Measurements from ENCODE around the gene HIPK2. TPM values are rescaled to one million over a fixed set of nuclear protein-coding genes. Genes with fewer than 3 reads are reported as not detected.

HIPK2 gene
- total and polyA plus RNA-seq, 5 experiments from 2014 or later = 2.1 to 32.9 (median 4.3) TPM

DNA sequence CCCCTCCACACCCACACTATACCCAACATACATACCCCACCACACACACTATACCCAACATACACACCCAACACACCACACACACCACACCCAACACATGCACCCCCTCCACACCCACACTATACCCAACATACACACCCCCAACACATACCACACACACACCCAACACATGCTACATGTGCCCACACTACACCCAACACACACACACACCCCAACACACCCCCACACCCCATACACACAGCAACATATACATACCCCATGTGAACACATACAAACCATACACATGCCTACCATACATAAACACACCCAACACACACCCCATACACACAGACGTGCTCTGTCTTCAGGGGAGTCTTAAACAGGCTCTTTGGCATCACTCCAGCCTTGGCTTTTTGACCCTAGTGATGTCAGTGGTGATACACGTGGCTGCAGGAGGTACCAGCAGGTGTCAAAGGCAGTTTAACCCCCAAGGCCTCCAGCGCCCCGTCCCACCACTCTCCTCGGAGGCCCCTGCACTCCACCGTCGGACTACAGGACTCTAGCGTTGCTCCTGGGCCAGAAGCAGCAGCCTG is 73.4 kb downstream of the HIPK2 start:
- Mint-ChIP-seq H3K36me3 (peaks cover 0 to 46% (median 0%) of the 10 kb centered on the region in 3 donors), H3K9me3 (no peaks in the 10 kb centered on the region), H3K4me1 (peaks cover 5 to 30% (median 20%) of the 10 kb centered on the region in 4 donors), H3K4me3 (no peak overlapping the region), H3K27me3 (no peaks in the 10 kb centered on the region), H3K27ac (peak overlapping the region in 2 of 10 donors; percentile 19 to 49)
- POLR2A ChIA-PET = no interaction called here
- DNase-seq (no peak), ATAC-seq (no peak)

DNA sequence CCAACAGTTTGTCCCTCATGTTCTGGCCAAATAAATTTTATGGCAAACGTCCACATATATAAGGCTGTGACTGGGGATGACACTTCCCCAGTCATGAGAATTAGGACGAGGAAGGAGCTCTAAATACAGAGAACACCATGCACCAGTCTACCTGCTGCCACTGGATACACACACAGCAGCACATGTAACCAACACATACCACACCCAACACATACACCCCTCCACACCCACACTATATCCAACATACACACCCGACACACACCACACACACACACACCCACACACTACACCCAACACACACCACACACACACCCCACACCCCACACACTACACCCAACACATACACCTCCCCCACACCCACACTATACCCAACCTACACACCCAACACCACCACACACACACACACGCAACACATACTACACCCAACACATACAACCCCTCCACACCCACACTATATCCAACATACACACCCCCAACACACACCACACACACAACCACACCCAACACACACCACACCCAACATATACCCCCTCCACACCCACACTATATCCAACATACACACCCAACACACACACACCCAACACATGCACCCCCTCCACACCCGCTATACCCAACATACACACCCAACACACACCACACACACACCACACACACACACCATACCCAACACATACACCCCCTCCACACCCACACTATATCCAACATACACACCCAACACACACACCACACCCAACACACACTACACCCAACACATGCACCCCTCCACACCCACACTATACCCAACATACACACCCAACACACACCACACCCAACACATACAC is 74.1 kb downstream of the HIPK2 start:
- Mint-ChIP-seq H3K36me3 (peaks cover 0 to 42% (median 0%) of the 10 kb centered on the region in 3 donors), H3K27me3 (no peaks in the 10 kb centered on the region), H3K9me3 (no peaks in the 10 kb centered on the region), H3K27ac (peak overlapping the region in 1 of 10 donors; percentile 11), H3K4me1 (peaks cover 5 to 35% (median 19%) of the 10 kb centered on the region in 4 donors), H3K4me3 (no peak overlapping the region)
- POLR2A ChIA-PET = no interaction called here
- DNase-seq = no peak
- no peak for ATAC-seq

GRCh38 chr7:139702811-139703486 is 74.8 kb downstream of the HIPK2 start:
- Mint-ChIP-seq H3K27ac (peak overlapping the region in 1 of 10 donors; percentile 64), H3K36me3 (peaks cover 0 to 48% (median 0%) of the 10 kb centered on the region in 3 donors), H3K4me1 (peaks cover 9 to 43% (median 23%) of the 10 kb centered on the region in 4 donors), H3K4me3 (no peak overlapping the region), H3K9me3 (no peaks in the 10 kb centered on the region), H3K27me3 (no peaks in the 10 kb centered on the region)
- ATAC-seq (no peak), DNase-seq (no peak)
- POLR2A ChIA-PET = no interaction called here

DNA sequence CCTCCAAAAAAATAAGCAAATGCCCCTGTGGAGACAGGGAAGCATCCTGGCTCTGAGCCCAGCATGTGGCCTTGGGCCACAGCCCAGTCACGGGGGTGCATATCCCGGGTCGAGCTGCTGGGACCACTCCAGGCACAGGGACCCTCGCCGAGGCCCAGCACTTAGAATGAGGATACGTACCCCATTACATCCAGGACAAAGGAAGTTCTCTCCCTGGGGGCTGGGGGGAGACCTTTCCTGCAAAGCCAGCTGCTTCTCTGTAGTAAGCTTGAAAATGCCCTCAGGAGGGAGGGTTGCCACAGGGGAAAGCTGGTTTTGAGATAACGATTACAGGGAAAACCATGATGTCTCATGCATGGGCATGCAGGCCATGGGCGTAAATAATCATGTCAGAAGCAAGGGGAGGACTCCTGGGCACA is 75.5 kb downstream of the HIPK2 start:
- peak overlapping the region in 1 of 10 donors; percentile 64 for H3K27ac Mint-ChIP-seq
- H3K9me3 Mint-ChIP-seq = no peaks in the 10 kb centered on the region
- ATAC-seq (no peak), DNase-seq (no peak)
- POLR2A ChIA-PET = no interaction called here
- no peak overlapping the region for H3K4me3 Mint-ChIP-seq
- H3K4me1 Mint-ChIP-seq = peaks cover 10 to 44% (median 24%) of the 10 kb centered on the region in 4 donors
- no peaks in the 10 kb centered on the region for H3K27me3 Mint-ChIP-seq
- H3K36me3 Mint-ChIP-seq = peaks cover 0 to 43% (median 0%) of the 10 kb centered on the region in 3 donors

DNA sequence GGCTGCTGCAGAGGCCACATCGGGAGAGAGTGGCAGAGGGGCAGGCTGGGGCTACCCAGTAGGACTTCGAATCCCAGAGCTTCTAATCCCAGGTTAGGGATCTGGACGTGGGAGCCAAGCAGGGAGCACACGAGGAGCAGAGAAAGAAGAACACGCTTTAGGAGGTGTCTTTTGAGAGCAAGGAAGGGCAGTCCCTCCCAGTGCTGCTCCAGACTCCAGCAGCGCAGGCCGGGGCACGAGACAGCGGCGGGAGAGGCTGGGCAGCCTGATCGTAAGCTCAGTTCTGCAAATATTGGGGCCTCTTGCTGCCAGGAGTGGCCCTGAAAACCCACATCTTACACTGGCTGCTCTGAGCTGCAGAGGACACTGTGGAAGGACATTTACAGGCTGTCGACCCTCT is 75.9 kb downstream of the HIPK2 start:
- H3K27ac Mint-ChIP-seq = no peak overlapping the region
- peaks cover 15 to 48% (median 27%) of the 10 kb centered on the region in 4 donors for H3K4me1 Mint-ChIP-seq
- no peaks in the 10 kb centered on the region for H3K9me3 Mint-ChIP-seq
- no peak for DNase-seq
- no peak for ATAC-seq
- no peaks in the 10 kb centered on the region for H3K27me3 Mint-ChIP-seq
- POLR2A ChIA-PET = no interaction called here
- H3K4me3 Mint-ChIP-seq = no peak overlapping the region
- H3K36me3 Mint-ChIP-seq = peaks cover 0 to 39% (median 0%) of the 10 kb centered on the region in 3 donors

DNA sequence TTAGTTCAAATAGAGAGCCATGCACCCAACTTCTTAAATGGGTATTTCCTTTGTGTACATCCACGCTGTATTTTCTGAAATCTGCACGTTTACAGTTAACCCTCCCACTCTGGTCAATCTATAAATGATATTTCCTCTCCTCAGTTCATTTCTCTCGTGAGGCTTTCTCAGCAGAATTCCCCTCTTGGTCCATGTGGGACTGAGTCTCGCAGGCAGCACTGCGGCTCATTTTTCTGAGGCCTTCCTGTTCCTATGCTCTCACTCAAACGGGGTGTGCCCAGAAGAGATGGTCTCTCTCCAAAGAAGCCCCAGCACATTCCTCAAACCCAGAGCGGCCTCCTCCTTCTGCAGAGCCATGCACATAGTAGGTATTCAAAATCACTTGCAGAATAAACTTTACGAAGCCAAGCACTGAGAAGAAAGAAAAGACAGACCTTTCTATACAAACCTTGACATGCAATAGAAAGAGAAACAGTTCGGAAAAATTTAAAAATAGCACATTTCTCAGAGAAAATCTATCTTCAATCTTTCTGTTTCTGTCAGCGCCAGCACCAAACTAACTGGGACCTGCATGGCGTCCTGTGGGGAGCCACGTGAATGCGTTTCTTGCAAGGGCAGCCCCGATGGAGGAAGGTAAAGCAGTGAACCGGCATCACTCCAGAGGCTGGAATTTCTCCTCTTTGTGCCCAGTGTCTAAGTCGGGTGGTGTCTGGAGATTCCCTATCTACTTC is 77.1 kb downstream of the HIPK2 start:
- H3K36me3 Mint-ChIP-seq = peaks cover 0 to 27% (median 0%) of the 10 kb centered on the region in 3 donors
- peak overlapping the region in 1 of 10 donors; percentile 51 for H3K27ac Mint-ChIP-seq
- peaks cover 23 to 60% (median 36%) of the 10 kb centered on the region in 4 donors for H3K4me1 Mint-ChIP-seq
- no peak overlapping the region for H3K4me3 Mint-ChIP-seq
- ATAC-seq (no peak), DNase-seq (no peak)
- H3K27me3 Mint-ChIP-seq = no peaks in the 10 kb centered on the region
- H3K9me3 Mint-ChIP-seq = no peaks in the 10 kb centered on the region
- POLR2A ChIA-PET = no interaction called here

DNA sequence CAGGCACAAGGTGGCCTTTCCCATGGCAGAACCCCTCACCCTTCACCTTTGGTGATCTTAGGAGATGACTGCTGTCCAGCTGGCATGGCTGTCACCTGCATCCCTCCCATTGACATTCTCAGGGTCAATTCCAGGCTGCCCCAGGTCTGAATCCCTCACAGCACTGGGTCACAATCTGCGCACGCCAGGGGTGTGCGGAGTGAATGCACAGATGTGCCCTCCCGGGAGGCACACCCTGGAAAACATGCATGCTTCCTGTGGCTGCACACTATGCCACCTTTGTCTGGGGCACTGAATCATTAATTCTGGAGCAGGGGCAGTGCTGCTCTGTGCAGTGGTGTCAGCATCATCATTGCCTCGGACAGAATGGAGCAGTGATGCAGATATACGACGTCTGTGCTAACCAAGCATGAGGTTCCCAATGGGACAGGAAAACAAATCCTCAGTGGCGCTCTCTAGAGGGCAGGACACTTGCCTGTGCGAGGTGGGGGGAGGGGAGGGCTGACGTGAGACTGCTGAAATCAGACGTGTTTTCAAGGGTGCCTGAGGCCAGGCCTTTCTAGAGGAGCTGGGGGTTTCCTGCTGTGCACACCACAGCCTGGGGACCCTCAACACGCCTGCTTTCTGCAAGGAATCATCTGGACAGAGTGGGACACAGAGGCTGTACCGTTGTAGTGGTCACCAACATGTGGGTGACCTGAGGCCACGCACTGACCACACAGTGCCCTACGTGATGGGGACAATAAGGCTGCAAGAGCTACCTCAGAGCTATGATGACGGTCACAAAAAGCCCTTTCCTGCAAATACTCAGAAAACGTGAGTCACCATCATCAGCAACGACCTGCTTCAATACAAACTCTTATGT is 77.9 kb downstream of the HIPK2 start:
- Mint-ChIP-seq H3K9me3 (no peaks in the 10 kb centered on the region), H3K36me3 (peaks cover 0 to 24% (median 2%) of the 10 kb centered on the region in 3 donors), H3K4me1 (peaks cover 23 to 60% (median 36%) of the 10 kb centered on the region in 4 donors), H3K27ac (no peak overlapping the region), H3K27me3 (no peaks in the 10 kb centered on the region), H3K4me3 (no peak overlapping the region)
- POLR2A ChIA-PET = no interaction called here
- DNase-seq (no peak), ATAC-seq (no peak)

GRCh38 chr7:139698844-139699243 is 79.0 kb downstream of the HIPK2 start:
- Mint-ChIP-seq H3K36me3 (peaks cover 0 to 28% (median 4%) of the 10 kb centered on the region in 3 donors), H3K27me3 (no peaks in the 10 kb centered on the region), H3K27ac (peak overlapping the region in 1 of 10 donors; percentile 3), H3K9me3 (no peaks in the 10 kb centered on the region), H3K4me3 (no peak overlapping the region), H3K4me1 (peaks cover 24 to 58% (median 39%) of the 10 kb centered on the region in 4 donors)
- ATAC-seq = no peak
- POLR2A ChIA-PET = no interaction called here
- no peak for DNase-seq

DNA sequence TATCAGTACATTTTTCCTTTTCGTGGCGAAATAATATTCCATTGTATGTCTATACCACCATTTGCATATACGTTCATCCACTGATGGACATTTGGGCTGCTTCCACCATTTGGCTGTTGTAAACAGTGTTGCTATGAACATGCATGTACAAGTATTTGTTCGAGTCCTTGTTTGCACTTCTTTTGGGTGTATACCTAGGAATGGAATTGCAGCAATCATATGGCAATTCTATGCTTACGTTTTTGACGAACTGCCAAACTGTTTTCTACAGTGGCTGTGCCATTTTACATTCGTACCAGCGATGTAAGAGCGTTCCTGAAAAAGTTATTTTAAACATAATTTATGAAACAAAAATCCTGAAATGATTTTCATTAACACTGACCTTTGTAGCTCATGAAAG is 79.5 kb downstream of the HIPK2 start:
- Mint-ChIP-seq H3K27ac (no peak overlapping the region), H3K27me3 (no peaks in the 10 kb centered on the region), H3K4me3 (no peak overlapping the region), H3K9me3 (no peaks in the 10 kb centered on the region), H3K36me3 (peaks cover 0 to 28% (median 4%) of the 10 kb centered on the region in 3 donors), H3K4me1 (peaks cover 24 to 55% (median 39%) of the 10 kb centered on the region in 4 donors)
- DNase-seq (no peak), ATAC-seq (no peak)
- POLR2A ChIA-PET = no interaction called here

GRCh38 chr7:139697056-139697455 is 80.7 kb downstream of the HIPK2 start:
- ATAC-seq = peak in 1 of 2 donors; percentile 39
- Mint-ChIP-seq H3K4me3 (peak overlapping the region in 3 of 10 donors; percentile 11 to 29 (median 19)), H3K36me3 (peaks cover 0 to 27% (median 4%) of the 10 kb centered on the region in 3 donors), H3K9me3 (no peaks in the 10 kb centered on the region), H3K4me1 (peaks cover 22 to 55% (median 37%) of the 10 kb centered on the region in 4 donors), H3K27ac (peak overlapping the region in 7 of 10 donors; percentile 2 to 84 (median 72)), H3K27me3 (no peaks in the 10 kb centered on the region)
- POLR2A ChIA-PET = no interaction called here
- DNase-seq = no peak

GRCh38 chr7:139696552-139696951 is 81.2 kb downstream of the HIPK2 start:
- Mint-ChIP-seq H3K4me1 (peaks cover 19 to 52% (median 36%) of the 10 kb centered on the region in 4 donors), H3K4me3 (peak overlapping the region in 2 of 10 donors; percentile 8 to 29), H3K9me3 (no peaks in the 10 kb centered on the region), H3K27me3 (no peaks in the 10 kb centered on the region), H3K27ac (peak overlapping the region in 6 of 10 donors; percentile 28 to 84 (median 72)), H3K36me3 (peaks cover 0 to 25% (median 4%) of the 10 kb centered on the region in 3 donors)
- POLR2A ChIA-PET = no interaction called here
- peak; percentile 67 to 94 for ATAC-seq
- DNase-seq = peak in 2 of 10 donors; percentile 12 to 44
